GM21825 (cell line): Measurements from ENCODE around the gene FAM131B.
"Not testable (repeated sequence)": the region's sequence is repeated elsewhere in the genome, so short reads cannot be mapped to it uniquely, and the experiment has no call there.

Experiments
- ATAC-seq: cut with Tn5 transposase; IDR thresholded peaks from one replicate; pipeline ENCODE4 v1.9.1; 2021; ENCODE audit warnings: mild to moderate bottlenecking, moderate library complexity; ENCODE audit not compliant: unreplicated experiment

The FAM131B gene

GRCh38 chr7:143395187-143396149 lies 33.0 kb upstream of the FAM131B start:
- no peak for ATAC-seq

DNA sequence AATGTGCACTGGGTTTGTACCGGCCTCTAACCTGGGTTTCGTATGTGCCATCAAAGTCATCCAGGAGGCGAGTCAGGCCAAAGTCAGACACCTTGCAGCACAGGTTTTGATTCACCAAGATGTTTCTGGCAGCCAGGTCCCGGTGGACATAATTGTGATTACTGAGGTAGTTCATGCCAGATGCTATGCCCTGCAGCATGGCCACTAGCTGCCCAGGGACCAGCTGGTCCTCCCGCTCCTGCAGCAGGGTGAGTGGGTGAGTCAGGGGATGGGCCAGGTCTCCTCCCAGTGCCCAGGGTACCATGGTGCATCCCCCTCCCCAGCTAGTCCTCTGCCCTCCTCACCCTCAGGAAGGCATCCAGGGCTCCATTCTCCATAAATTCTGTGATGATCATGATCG lies 32.3 kb upstream of the FAM131B start:
- ATAC-seq: no peak

- no peak for ATAC-seq
These were observed 31.6 kb upstream of the FAM131B start for GRCh38 chr7:143394068-143394467.

GRCh38 chr7:143393267-143394041 lies 30.9 kb upstream of the FAM131B start:
- no peak for ATAC-seq

GRCh38 chr7:143392875-143393266 lies 30.4 kb upstream of the FAM131B start:
- ATAC-seq: no peak

DNA sequence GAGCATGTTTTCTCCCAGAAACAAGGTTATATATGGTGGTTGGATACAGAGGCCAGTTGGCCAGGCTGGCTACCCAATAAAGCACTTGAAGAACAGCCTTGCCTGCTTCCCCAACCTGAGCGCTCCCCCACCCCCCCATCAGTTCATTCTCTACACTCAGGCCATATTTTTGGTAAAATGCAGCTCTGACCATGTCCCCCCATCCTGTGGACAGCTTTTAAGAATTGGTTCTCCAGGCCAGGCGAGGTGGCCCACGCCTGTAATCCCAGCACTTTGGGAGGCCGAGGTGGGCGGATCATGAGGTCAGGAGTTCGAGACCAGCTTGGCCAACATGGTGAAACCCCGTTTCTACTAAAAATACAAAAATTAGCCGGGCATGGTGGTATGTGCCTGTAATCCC lies 29.9 kb upstream of the FAM131B start:
- ATAC-seq: not testable (repeated sequence)

DNA sequence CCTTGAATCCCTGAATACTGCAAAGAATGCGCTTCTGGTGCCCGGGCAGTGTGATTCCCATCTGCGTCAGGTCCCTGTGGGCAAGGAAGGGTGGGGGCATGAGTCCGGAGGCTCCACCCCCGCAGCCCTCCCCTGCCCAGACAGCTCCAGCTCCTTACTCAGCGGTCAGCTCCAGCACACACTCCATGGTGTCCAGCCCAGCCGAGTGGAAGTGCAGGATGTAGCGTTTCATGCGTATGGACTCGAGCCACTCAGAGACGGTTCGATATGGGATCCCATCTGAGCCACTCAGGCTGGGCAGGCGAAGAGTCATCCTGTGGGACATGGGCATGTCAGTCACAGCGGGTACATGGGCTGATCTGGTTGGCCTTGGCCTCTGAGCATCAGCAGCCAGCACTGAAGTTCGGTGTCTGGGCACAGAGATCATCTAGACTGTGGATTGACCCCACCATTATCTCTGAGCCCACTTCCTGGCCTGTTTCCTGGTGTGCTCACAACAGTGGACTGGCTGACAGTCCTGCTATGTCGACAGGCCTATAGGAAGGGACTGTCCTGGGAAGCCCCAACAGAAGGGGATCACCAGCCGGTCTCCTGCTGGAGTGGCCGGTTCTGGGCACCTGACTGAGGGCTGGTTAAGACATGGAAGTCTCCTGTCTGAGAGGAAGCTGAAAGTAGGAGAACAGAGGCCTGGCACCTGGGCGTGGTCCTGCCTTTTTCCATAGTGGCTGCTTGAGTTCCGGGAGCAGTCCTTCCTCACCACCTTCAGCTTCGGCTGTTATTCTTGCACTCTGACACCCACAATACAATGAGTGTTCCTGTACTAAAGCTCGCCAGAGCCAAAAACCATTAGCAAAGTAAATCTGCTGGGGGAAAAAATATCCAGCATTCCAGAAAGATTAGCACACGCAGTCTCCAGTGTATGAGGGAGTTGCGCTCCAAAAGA lies 29.2 kb upstream of the FAM131B start:
- ATAC-seq: no peak

DNA sequence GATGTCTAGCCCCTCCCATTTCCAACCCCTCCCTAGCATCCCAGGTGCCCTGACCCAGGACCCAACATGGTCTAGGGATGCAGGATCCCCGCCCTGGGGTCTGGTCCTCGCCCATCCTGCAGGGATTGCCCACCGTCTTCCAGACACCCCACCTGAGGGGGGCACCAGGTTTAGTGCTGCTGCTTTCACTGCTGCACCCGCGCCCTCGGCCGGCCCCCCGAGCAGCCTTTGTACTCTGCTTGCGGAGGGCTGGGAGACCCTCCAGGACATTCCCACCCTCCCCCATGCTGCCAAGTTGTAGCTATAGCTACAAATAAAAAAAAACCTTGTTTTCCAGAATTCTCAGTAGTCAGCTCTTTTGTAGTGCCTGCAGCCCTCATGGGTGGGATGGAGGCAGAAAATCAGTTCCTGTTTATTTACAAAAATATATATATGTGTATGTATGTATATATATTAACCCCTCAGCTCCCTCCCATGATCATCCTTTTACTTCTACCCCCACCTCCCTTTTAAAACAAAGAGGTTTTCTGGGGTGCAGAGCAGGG lies 28.3 kb upstream of the FAM131B start:
- ATAC-seq: no peak

DNA sequence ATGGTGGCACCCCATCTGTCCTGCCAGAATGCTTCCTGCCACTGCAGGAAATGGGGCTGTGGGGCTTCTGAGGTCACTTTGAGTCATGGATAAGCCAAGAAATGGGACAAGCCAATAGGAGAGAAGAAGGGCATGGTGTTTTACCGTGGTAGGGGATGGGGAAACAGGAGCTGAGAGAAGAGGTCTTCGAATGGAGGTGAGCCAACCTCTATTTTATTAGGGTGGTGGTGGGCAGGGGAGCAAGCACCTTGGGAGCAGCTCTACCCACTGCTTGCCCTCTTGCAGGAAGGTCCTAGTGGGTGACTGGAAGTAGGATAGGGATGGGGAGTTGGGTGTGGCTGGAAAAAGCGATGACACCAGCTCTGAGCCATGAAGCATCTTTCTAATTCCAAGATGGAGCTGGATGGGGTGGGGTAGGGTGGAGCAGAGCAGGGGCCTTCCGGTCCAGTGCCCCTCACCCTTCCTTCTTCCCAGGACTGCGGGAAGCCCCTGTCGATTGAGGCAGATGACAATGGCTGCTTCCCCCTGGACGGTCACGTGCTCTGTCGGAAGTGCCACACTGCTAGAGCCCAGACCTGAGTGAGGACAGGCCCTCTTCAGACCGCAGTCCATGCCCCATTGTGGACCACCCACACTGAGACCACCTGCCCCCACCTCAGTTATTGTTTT lies 27.7 kb upstream of the FAM131B start:
- ATAC-seq: no peak

GRCh38 chr7:143389316-143390103 lies 27.0 kb upstream of the FAM131B start:
- no peak for ATAC-seq

DNA sequence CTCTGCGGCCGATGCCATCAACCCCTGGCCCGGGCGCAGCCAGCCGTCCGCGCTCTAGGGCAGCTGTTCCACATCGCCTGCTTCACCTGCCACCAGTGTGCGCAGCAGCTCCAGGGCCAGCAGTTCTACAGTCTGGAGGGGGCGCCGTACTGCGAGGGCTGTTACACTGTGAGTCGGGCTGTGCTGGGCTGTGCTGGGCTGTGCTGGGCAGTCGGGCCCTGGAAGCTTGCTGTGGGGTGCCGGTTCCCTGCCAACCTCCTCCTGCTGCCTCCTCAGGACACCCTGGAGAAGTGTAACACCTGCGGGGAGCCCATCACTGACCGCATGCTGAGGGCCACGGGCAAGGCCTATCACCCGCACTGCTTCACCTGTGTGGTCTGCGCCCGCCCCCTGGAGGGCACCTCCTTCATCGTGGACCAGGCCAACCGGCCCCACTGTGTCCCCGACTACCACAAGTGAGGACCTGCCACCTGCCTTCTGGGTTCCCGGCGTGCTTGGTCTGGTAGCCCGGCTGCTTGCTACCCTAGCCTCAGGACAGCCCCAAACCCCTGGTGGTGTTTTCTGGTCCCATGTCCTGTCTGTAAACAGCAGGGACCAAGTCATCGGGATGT lies 26.1 kb upstream of the FAM131B start:
- no peak for ATAC-seq

GRCh38 chr7:143388051-143388450 lies 25.5 kb upstream of the FAM131B start:
- ATAC-seq: no peak

DNA sequence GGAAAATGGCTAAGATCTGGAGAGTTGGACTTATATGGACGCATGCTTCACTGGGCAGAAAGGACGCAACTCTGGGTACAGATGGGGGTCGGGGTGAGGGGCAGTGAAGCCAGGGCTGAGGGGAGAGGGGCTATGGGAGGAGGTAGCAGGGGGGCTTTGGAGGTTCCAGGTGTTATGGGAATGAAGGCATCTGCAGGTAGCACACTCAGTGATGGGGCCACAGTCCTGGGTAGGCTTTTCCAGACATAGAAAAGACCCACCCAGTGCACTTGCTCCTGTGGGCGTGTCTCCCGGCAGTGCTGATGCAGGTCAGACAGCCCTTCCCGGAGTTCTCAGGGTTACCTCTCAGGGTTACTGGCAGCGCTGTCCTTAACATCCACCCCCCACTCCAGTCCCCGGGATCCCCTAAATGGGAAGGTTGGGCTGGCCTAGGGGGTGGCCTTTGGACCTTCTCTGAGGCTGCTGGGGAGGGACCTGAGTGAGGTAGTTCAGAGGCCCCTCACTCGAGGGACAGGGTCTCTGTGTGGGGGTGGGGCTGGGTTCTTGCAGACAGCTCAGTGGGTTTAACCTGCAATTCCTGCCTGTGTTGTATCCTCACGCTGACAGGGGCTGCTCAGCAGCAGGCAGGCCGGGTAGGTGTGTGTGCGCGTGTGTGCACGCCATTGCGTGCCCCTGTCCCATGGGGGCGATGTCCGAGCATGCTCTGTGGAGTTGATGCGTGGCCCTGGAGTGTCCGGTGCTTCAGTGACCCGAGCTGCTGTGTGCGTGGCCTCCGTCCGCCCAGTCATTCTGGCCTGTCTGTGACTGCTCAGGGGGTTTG lies 24.9 kb upstream of the FAM131B start:
- ATAC-seq: no peak

GRCh38 chr7:143385891-143386781 lies 23.6 kb upstream of the FAM131B start:
- ATAC-seq: peak; percentile 35

GRCh38 chr7:143384661-143385631 lies 22.4 kb upstream of the FAM131B start:
- no peak for ATAC-seq

- ATAC-seq: no peak
These were observed 21.6 kb upstream of the FAM131B start for GRCh38 chr7:143384148-143384547.
